GF-D8 (cell line): Measurements from ENCODE around the gene POR.
"Not testable (repeated sequence)": the region's sequence is repeated elsewhere in the genome, so short reads cannot be mapped to it uniquely, and the experiment has no call there.

ENCODE experiments used
- DNase-seq: peaks from one replicate; lab custom pipeline; 2025; lab: John Stamatoyannopoulos, UW

Gene POR

DNA sequence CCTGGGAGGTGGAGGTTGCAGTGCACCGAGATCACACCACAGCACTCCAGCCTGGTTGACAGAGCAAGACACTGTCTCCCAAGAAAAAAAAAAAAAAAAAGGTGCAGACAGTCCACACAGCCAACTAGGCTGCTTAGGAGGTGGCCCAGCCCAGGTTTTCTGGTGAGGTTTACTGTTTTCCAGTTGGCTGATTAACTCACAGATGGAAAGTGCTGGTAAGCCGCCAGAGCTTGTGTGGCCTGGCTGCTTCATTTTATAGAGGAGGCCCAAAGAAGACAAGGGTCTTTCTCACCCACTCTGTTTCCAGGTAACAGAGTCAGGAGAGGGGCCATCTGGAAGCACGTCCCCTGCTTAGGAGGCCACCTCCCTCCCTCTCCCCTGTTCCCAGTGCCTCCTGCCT lies 29.9 kb upstream of the POR start:
- DNase-seq: no peak

DNA sequence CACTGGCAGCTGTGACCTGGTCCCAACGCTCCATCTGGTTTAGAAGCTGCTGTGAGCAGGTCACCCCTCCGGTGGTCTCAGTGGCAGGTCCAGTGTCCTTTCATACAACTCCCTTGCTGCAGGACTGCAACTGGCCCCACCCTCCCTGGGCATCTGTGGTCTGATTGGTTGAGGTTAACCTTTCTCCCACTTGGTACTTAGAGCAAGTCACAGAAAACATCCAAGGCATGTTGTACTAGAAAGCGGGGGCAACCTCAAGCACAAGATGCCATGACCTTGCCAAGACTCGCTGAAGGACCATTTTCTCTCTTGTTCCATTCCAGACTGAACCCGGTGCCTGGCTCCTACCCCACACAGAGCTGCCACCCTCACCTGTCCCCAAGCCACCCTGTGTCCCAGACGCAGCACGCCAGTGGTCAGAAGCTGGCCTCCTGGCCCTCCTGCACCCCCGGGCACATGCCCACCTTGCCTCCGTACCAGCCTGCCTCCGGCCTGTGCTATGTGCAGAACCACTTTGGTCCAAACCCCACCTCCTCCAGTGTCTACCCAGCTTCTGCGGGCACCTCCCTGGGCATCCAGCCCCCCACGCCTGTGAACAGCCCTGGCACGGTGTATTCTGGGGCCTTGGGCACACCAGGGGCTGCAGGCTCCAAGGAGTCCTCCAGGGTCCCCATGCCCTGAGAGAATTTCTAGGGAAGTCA lies 27.1 kb upstream of the POR start:
- DNase-seq: no peak

DNA sequence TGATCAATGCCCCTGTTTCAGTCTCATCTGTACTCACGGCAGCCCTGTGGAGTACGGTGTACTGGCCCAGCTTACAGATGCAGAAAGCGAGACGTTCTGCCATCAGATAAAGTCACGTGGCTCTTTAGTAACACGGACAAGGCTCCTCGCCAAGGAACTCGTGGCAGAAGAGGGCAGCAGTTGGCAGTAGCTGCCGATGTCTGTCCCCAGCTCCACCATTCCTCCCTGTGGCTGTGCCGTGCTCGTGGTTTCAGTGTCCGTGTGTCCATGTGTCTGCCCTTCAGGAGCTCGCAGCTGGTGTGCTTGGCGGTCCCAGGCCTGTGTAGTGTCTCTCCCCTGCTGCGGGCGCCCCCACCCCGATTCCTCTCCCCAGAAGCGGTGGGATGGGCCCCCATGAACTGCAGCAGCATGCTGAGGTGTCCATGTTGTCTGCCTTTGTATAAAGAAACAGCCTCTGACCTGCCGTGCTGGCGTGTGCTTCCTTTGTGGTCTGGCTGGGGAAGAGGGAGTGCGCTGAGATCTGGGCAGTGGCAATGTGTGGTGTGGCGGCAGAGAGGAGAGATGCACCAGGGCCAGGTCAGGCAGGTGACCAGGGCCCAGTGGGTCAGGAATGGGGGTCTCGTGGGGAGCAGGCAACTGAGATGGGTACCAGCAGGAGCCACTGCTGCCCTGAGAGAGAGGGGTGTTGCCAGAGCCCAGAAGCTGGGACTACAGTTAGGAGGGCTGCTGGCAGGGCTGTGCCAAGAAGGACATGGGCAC lies 26.3 kb upstream of the POR start:
- DNase-seq: no peak

DNA sequence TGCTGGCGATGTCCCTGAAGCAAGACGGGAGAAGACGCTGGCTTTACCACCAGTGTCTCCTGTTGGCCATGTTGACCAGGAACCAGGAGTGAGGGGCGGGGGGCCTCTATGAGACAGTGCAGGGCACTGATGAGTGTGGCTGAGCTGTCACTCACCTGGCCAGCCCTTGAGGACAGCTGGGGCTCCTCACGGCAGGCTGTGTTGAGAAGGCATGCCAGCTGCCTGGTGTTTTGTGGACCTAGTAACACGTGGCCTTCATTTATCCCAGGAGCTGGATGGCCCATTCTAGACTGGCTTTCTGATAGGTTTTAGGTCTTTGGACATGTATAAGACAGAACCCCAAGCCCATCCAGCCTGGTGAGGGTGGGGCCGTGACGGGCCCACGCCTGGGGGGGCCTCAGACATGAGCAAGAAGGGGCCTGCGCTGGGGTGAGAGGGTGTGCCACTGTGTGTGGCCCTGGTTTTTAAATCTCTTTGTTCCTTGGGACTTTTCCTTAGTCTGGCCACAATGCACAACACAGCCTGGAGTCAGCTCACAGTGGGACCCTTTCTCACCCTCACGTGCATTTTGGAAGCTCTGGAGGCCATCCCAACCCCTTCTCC lies 25.6 kb upstream of the POR start:
- no peak for DNase-seq

DNA sequence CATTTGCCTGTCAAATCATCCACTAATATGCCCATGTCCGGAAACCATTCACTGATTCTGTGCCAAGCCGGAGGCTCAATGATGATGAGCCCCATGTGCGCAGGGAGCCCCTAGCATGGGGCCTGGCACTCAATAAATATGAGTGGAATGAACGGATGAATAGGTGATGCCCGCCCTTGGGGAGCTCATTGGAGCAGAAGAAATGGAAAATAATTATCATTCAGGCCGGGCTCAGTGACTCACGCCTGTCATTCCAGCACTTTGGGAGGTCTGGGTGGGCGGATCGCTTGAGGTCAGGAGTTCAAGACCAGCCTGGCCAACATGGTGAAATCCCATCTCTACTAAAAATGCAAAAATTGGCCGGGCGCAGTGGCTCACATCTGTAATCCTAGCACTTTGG lies 25.1 kb upstream of the POR start:
- DNase-seq: no peak

DNA sequence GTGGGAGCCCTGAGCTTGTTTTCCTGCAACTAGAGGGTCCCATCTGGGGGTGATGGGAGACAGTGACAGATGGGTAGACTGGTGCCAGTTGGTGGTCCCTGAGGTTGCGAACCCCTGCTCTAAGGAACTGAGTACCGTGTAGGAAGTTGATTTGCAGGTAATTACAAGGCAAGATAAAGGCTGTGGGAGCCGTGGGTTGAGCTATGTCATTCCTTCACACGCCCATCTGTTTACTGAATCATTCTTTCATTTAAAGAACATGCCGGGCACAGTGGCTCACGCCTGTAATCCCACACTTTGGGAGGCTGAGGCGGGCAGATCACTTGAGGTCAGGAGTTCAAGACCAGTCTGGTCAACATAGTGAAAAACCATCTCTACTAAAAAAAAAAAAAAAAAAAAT lies 23.7 kb upstream of the POR start:
- DNase-seq: not testable (repeated sequence)

DNA sequence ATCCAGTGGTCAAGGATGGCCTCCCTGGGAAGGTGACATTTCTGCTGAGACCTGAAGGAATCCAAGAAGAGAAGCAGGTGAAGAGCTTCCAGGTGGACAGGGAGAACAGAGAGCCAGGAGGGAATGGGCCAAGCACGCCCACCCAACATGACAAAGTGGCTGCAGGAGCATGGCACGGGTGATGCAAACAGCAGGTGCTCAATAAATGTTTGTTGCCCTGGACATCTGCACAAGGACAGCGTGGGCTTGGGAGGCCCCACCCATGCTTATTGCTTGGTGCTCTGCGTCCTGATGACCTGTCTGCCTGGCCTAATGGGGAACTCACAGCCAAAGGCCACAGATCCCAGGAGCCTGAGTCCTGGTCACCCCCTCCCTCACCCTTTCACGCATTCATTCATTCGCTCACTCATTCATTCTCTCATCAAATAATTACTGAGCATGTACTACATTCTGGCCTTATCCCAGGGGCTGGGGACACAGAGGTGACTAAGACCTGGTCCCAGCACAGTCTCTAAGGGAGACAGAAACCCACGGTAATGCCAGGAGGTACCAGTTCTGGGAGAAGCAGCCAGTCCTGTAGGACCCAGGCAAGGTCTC lies 23.0 kb upstream of the POR start:
- no peak for DNase-seq

DNA sequence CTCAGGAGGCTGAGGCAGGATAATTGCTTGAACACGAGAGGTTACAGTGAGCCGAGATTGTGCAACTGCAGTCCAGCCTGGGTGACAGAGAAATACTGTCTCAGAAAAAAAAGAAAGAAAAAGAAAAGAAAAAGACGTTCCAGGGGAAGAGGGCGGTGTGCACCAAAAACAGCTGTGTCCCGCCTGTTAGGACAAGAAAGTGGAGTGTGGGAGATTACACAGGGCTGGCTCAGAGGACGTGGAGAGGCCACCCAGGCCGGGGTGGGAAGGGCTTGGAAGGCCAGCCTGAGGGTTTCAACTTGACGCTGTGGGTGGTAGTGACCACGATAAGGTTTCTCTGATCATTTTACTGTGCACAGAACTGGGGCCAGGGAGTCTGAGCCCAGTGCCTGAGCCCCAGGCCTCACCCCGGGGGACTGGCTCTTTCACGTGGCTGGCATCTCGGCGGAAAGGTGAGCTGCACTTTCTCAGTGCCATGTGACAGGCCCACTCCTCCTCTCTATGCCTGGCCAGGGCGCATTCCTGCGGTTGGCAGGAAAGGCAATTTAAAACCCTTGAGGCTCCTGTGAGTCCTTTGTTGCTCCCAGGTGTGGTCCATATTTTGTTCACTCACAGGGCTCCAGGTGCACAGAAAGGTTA lies 22.2 kb upstream of the POR start:
- DNase-seq: no peak

DNA sequence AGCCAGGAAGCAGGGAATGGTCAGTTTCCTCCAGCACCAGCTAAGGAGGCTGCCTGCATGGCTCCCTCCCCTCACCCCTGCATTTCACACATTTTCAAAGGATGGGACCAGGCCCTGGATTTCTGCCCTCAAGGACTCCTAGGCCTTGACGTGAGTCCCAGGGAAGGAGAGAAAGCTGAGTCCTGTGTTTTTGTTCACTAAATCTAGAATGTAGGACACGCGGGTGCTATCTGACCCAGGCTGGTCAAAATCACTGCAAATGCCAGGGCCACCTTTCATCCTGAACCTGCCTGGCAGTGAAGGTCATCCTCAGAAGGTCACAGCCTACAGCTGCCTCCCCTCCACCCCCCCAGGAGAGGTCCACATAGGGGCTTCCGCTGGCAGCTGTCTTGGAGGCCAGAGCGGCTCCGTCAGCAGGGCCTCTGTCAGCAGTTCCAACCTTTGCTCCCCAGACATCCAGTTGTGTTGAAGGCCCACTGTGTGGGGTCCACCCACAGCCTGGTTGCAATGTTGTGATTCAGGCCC lies 18.1 kb upstream of the POR start:
- DNase-seq: no peak

DNA sequence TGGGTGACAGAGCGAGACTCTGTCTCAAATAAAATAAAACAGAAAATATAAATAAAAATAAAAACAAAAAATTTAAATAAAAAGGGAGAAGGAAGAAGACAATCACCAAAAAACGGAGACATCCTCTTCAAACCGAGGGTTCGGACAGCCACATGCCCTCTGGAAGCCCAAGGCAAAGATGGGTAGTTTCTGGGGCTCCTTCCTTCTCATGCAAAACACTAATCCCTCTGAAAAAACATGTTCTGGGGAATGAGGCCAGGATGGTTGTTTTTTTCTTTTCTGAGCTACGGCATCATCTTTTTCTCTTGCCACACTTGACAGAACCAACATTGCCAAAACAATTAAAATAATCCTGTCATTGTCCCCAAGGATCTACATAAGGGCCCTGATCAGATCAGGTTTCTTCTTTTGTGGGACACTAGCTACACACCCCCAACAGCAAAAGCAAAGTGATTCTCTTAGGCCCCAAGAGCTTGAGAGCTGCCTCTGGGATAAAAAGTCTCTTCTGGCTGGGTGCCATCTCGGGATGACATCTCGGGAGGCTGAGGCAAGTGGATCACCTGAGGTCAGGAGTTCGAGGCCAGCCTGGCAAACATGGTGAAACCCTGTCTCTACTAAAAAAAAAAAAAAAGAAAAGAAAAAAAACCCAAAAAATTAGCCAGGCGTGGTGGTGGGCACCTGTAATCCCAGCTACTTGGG lies 14.2 kb upstream of the POR start:
- no peak for DNase-seq

DNA sequence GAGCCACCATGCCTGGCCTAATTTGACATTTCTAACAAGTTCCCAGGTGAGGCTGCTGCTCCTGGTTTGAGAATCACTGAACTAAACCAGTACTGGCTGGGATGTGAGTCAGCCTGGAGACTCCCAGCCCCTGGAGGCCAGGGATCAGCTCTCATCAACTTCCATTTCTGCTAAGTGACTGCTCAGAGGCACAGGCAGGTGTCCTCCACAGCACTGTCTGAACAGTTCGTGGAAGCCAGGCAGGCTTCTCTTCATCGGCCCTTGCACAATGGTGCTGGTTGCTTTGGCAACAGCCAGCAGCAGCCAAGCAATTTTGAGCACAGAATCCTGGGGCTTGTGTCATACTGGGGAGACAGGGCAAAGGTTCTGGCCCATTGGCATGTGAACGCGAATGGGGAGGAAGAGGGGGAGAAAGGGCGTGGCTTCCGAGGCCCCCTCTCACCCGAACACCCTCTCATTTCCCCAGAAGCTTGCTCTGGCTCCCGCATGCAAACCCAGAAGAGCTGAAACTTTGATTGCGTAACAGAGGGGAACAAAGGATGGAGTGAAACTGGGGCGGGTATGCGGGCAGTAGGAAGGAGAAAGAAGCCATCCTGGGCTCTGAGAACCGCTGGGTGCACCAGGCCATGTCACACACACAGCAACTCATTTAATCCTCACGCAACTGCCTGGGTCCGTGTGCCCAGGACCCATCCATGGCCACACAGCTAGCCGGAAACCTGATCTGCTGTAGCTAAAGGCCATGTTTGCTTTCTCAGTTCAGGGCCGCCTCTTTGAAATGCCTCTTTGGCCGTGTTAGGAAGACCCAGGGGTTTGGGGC lies 9.0 kb upstream of the POR start:
- DNase-seq: peak; percentile 89

DNA sequence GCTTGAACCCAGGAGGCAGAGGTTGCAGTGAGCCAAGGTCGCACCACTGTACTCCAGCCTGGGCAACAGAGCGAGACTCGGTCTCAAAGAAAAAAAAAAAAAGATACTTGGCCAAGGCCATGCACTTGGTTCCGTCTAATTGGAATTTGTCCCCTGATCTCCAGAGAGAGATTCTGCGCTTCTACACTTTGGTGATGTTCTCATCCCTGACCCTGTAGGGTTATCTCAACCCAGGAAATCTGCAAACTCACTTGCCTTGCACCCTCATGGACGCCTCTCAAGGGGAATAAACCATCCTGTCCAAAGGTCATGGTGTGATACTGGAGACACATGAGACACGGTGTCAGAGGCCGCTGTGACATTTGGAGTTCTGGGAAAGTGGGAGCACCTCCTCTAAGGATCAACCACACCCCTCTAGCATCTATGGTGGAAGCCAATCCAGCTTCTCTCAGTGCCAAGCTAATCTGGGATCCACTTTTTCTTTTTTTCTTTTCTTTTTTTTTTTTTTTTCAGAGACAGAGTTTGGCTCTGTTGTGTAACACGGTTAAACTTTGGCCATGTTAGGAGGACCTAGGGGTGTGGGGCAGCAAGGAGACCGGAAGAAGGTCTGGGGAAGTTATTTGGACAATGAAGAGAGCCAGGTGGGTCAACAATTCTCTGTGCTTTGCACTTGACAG lies 7.8 kb upstream of the POR start:
- DNase-seq: no peak

DNA sequence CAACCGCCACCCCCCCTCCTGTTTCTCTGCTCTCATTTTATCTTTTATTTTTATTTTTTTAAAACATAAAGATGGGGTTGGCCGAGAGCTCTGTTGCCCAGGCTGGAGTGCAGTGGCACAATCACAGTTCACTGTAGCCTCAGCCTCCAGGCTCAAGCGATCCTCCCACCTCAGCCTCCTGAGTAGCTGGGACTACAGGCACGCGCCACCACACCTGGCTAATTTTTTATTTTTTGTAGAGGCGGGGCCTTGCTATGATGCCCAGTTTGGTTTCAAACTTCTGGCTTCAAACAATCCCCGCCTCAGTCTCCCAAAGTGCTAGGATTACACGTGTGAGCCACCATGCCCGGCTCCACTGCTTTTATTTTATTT lies 7.3 kb upstream of the POR start:
- not testable (repeated sequence) for DNase-seq

DNA sequence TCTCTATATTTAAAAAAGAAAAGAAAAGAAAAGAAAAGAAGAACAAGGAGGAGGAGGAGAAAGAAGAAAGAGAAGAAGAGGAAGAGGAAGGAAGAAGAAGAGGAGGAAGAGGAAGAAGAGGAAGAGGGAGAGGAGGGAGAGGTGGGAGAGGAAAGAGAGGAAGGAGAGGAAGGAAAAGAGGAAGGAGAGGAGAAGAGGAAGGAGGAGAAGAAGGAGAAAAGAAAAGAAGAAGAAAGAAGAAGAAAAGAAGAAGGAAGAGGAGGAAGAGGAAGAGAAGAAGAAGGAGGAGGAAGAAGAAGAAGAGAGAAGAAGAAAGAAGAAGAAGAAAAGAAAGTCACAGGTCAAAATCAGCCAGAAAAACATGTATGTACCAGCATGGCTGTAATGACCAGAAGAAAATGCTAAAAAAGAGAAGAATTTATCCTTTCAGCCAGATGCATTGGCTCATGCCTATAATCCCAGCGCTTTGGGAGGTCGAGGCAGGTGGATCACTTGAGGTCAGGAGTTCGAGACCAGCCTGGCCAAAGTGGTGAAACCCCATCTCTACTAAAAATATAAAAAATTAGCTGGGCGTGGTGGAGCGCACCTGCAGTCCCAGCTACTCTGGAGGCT lies 5.3 kb upstream of the POR start:
- DNase-seq: no peak

DNA sequence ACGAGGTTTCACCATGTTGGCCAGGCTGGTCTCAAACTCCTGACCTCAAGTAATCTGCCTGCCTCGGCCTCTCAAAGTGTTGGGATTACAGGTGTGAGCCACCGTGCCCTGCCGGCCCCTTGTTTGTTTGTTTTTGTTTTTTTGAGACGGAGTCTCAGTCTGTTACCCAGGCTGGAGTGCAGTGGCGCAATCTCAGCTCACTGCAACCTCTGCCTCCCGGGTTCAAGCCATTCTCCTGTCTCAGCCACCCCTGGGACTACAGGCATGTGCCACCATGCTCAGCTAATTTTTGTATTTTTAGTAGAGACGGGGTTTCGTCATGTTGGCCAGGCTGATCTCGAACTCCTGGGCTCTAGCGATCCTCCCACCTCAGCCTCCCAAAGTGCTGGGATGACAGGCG lies 3.8 kb upstream of the POR start:
- DNase-seq: not testable (repeated sequence)

DNA sequence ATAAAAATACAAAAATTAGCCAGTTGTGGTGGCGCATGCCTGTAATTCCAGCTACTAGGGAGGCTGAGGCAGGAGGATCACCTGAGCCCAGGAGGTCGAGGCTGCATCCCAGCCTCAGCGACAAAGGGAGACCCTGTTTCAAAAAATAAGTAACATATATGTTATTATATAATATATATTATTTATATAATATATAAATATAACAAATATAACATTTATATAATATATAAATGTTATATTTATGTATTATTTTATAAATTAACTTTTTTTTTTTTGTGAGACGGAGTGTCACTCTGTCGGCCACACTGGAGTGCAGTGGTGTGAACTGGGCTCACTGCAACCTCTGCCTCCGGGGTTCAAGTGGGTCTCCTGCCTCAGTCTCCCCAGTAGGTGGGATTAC lies 1.5 kb upstream of the POR start:
- DNase-seq: no peak

DNA sequence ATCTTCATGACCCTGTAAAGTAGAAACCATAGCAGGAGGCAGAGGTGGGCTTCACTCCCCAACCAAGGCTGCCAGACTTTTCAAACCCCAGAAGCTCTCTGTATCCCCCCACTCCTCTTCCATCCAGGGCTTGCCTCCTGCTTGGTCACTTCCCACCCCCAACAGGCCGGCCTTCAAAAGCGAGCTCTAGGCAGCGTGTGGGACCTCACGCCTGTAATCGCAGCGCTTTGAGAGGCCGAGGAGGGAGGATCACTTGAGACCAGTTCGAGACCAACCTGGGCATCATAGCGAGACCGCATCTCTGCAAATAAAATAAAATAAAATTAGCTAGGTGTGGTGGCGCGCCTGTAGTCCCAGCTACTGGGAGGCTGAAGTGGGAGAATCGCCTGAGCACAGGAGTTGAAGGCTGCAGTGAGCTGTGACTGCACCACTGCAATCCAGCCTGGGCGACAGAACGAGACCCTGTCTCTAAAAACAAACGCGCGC lies 743 bp upstream of the POR start:
- no peak for DNase-seq

DNA sequence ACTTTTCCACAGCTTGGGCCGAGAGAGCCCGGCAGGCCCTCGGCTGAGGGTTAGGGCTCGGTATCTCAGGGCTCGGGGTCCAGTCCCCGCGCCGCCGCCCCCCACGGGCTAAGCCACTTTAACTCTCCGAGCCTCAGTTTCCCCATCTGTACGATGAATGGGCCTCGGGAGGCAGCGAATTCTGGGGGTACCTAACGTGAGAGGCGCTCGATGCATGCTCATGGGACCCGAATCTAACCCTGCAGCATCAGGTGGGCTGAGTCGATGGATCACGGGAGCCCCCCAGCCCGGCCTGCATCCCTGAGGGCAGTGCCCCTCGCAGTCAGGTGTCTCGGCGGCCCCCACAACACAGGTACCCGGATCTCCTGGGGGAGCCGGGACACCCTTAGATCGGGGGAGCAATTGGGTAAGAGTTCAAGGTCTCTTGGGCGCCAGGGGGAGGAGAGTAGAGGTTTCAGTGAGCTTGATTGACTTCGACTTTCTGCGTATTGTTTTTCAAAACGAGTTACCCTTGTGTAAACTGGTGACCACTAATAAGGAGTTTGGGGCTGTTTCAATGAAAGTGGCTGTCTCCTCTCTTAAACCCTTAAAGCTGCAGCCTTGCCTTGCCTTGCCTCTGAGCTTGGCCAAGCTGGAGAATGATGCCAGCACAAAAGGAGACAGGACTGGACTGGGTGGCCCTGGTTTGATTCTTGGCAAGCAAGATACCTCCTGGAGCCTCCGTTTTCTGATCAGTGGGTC lies 631 bp downstream of the POR start:
- DNase-seq: no peak

DNA sequence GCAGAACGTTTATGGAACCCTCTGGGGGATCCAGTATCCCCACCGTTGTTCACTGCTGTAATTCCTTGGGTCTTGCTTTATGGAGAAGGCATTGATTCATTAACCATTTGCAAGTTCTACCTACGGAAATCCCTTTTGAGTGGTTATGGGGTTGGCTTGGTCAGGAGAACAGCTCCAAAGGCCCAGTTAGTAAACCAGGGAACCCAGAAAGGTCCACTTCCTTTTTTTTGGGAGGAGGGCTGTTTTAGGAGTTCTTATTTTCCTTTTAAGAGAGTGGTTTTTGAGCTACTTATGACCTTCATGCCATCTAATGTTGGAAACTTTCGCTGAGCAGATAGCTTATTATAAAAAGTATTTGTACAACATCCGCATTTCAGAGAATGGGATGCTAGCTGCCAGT lies 1.3 kb downstream of the POR start:
- DNase-seq: no peak
